ENCODE measurements around the gene EPHB1. TPM values are rescaled to one million over a fixed set of nuclear protein-coding genes. Genes with fewer than 3 reads are reported as not detected.

EPHB1 gene
- total RNA-seq, 1 donor from 2014 or later, result 3.0 TPM

- DNase-seq, result no peak
- Histone ChIP-seq H3K27me3 (ENCODE audit: low read depth) (no peaks in the 10 kb centered on the region), H3K27ac (no peak overlapping the region), H3K4me1 (no peaks in the 10 kb centered on the region), H3K36me3 (no peaks in the 10 kb centered on the region), H3K4me3 (no peak overlapping the region), H3K9me3 (no peaks in the 10 kb centered on the region)
- no peak for ATAC-seq
- intact Hi-C loops (cut with DNase I), result no loop called here
- no peak for TF ChIP-seq CTCF (IDR thresholded peaks at IDR 0.05)
Measured at GRCh38 chr3:135090020-135090717, 295.1 kb downstream of the EPHB1 start.

- Histone ChIP-seq H3K36me3 (no peaks in the 10 kb centered on the region), H3K4me3 (no peak overlapping the region), H3K27ac (no peak overlapping the region), H3K9me3 (no peaks in the 10 kb centered on the region), H3K4me1 (no peaks in the 10 kb centered on the region), H3K27me3 (ENCODE audit: low read depth) (no peaks in the 10 kb centered on the region)
- no peak for DNase-seq
- intact Hi-C loops (cut with DNase I), result no loop called here
- no peak for TF ChIP-seq CTCF (IDR thresholded peaks at IDR 0.05)
- no peak for ATAC-seq
Measured at GRCh38 chr3:135091946-135092345, 296.9 kb downstream of the EPHB1 start.

- Histone ChIP-seq H3K27ac (no peak overlapping the region), H3K27me3 (ENCODE audit: low read depth) (no peaks in the 10 kb centered on the region), H3K4me3 (no peak overlapping the region), H3K4me1 (no peaks in the 10 kb centered on the region), H3K36me3 (no peaks in the 10 kb centered on the region), H3K9me3 (no peaks in the 10 kb centered on the region)
- intact Hi-C loops (cut with DNase I), result no loop called here
- no peak for DNase-seq
- no peak for ATAC-seq
- TF ChIP-seq CTCF (IDR thresholded peaks at IDR 0.05), result no peak
Measured at GRCh38 chr3:135093121-135093520, 298.1 kb downstream of the EPHB1 start.

- Histone ChIP-seq H3K9me3 (no peaks in the 10 kb centered on the region), H3K27ac (no peak overlapping the region), H3K4me3 (no peak overlapping the region), H3K36me3 (no peaks in the 10 kb centered on the region), H3K4me1 (no peaks in the 10 kb centered on the region), H3K27me3 (ENCODE audit: low read depth) (no peaks in the 10 kb centered on the region)
- TF ChIP-seq CTCF (IDR thresholded peaks at IDR 0.05), result no peak
- intact Hi-C loops (cut with DNase I), result no loop called here
- DNase-seq (no peak), ATAC-seq (no peak)
Measured at GRCh38 chr3:135097276-135097946, 302.4 kb downstream of the EPHB1 start.

- DNase-seq, result no peak
- ATAC-seq, result no peak
- H3K9me3 ChIP-seq, result no peaks in the 10 kb centered on the region
- H3K4me1 ChIP-seq, result no peaks in the 10 kb centered on the region
- H3K27ac ChIP-seq, result no peak overlapping the region
- no peaks in the 10 kb centered on the region for H3K36me3 ChIP-seq
- TF ChIP-seq CTCF (IDR thresholded peaks at IDR 0.05), result no peak
- no peak overlapping the region for H3K4me3 ChIP-seq
- H3K27me3 ChIP-seq (ENCODE audit: low read depth), result no peaks in the 10 kb centered on the region
- intact Hi-C loops (cut with DNase I), result no loop called here
Measured at GRCh38 chr3:135099734-135100355, 304.8 kb downstream of the EPHB1 start.

Measured in lower lobe of right lung (tissue), 2 donors.